Measurements from ENCODE around the gene DNAJC17. TPM values are rescaled to one million over a fixed set of nuclear protein-coding genes. Genes with fewer than 3 reads are reported as not detected.

The DNAJC17 gene
- total and polyA plus RNA-seq, 2 of the 13 experiments (the other 11 are each of a cell fraction or from before 2014, with no cell fraction given), result 22.2 to 26.5 TPM

DNA sequence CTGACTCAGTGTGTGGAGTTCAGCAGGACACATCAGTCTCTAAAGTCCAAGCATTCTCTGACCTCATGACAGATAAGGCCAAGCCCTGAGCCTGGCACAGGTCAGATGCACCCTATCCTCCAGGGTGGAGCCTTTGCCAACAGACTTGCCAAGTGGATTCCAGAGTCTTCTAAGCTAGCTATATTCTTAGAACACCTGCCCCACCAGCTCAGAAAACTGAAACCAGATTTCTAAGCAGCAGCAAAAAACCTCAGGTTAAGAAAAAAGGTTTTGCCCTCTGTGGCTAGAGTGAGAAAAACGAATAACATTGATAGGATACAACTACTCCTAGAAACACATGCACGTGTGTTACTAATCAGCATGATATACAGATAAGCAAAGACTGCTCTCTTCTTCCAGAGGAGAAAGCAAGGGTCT is 63.8 kb downstream of the DNAJC17 start:
- ChIA-PET POLR2A (interaction anchor here (1.2 kb wide), 1 partner anchor 20 kb away, joined by 3 read pairs; the partner anchor contains the start of gene GCHFR), CTCF (ENCODE audit: low intra/inter-chr PET ratio, low total read pairs) (no interaction called here)
- Histone ChIP-seq H3K9me3 (ENCODE audit: low read length) (no peaks in the 10 kb centered on the region), H3K4me1 (ENCODE audit: insufficient read depth, low read length) (peaks cover 7% of the 10 kb centered on the region; the same call in 1 of the 2 replicates), H2AFZ (ENCODE audit: low read length) (no peak overlapping the region), H3K27me3 (ENCODE audit: control insufficient read depth in 1 of 2, insufficient read depth in 2 of 2, low read length in 2 of 2) (no peaks in the 10 kb centered on the region), H3K4me2 (ENCODE audit: low read depth, low read length) (no peak overlapping the region), H3K36me3 (replicated peaks in 1 of 2; ENCODE audit: control insufficient read depth in 1 of 2, insufficient read depth in 2 of 2, low read length in 2 of 2) (peaks cover 14 to 76% of the 10 kb centered on the region in 2 experiments; a peak in 4 of 5 replicates), H4K20me1 (ENCODE audit: insufficient read depth, low read length) (no peaks in the 10 kb centered on the region), H3K79me2 (ENCODE audit: insufficient read depth, low read length) (no peaks in the 10 kb centered on the region), H3K9ac (ENCODE audit: insufficient read depth, low read depth, low read length) (no peak overlapping the region), H3K4me3 (replicated peaks in 1 of 3; ENCODE audit: insufficient read depth in 1 of 3, low read depth in 2 of 3, low read length in 3 of 3) (no peak overlapping the region), H3K27ac (ENCODE audit: extremely low read length, insufficient read depth, low read length) (no peak overlapping the region)
- in situ Hi-C loops (cut with HindIII; ENCODE audit: extremely low pct_ligation_motif_present, low pct_unique_long_range_greater_than_20kb), result no loop called here
- 89% methylated on average over 2 of the region's 2 CpGs for WGBS (ENCODE audit: low lambda C conversion rate)
- DNase-seq (ENCODE audit: low spot score) (no peak), FAIRE-seq (no peak), ATAC-seq (no peak)
- intact Hi-C loops (cut with micrococcal nuclease; ENCODE audit: unreplicated experiment), result loop anchor here (5.0 kb wide), 1 partner anchor 66 kb away; no protein-coding TSS in a partner anchor
- no TSS peak for BruUV-seq (replicated peaks)
- TF ChIP-seq FOXP4 (CRISPR knock-in tag; IDR thresholded peaks at IDR 0.05) (no peak), KMT2B (CRISPR knock-in tag; IDR thresholded peaks at IDR 0.05) (no peak), ZNF292 (CRISPR knock-in tag; IDR thresholded peaks at IDR 0.05; ENCODE audit: borderline replicate concordance, low read depth) (no peak), ZNF788 (CRISPR knock-in tag; IDR thresholded peaks at IDR 0.05; ENCODE audit: borderline replicate concordance) (no peak), TCF7 (IDR thresholded peaks at IDR 0.05; ENCODE audit: low read depth) (no peak), ZNF253 (CRISPR knock-in tag; IDR thresholded peaks at IDR 0.05; ENCODE audit: borderline replicate concordance) (no peak), ZNF513 (CRISPR knock-in tag; conservative IDR thresholded peaks at IDR 0.05) (no peak), TEAD3 (CRISPR knock-in tag; optimal IDR thresholded peaks at IDR 0.05; ENCODE audit: borderline replicate concordance) (no peak), ZKSCAN8 (CRISPR knock-in tag; IDR thresholded peaks at IDR 0.05; ENCODE audit: borderline replicate concordance) (no peak)

Data from HepG2 (cell line).